ENCODE data around the gene DCP1B. TPM values are rescaled to one million over a fixed set of nuclear protein-coding genes. Genes with fewer than 3 reads are reported as not detected.
A peak's percentile ranks its signal among the peaks of the same experiment; 100 is the strongest.

Gene DCP1B
- total and polyA plus RNA-seq, 12 donors = 1.1 to 4.9 (median 2.0) TPM

DNA sequence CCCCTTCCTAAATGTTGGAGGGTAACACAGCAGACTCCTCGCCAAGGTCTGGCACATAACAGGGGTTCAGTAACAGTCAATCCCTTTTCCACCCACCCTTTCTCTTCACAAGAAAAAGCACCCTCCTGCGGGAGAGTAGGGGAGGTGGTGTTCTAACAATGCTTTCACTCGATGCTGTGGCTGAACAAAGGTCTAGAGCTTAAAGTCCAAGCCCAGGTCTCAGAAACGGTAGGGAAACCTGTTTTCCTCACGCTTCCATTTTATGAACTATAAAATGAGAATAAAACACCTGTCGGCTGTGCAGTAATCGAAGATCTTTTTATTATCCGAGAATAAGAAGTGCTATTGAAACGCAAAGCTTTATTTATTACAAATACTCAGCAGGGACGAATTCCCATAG is 64.9 kb downstream of the DCP1B start:
- ATAC-seq (no peak), DNase-seq (no peak)
- H3K9me3 ChIP-seq = peaks cover 0 to 2% (median 0%) of the 10 kb centered on the region in 11 donors
- 70 to 71% methylated on average over 10 of the region's 10 CpGs for WGBS, 2 donors
- peaks cover 4 to 31% (median 11%) of the 10 kb centered on the region in 9 donors for H3K4me1 ChIP-seq
- intact Hi-C loops (cut with DNase I) = loop anchor here in 9 of 10 donors (1.0 to 10.0 kb wide), 8 partner anchors 143 to 307 kb away; no protein-coding TSS in a partner anchor
- no peak overlapping the region for H3K27ac ChIP-seq
- TF ChIP-seq, protein P1, sequence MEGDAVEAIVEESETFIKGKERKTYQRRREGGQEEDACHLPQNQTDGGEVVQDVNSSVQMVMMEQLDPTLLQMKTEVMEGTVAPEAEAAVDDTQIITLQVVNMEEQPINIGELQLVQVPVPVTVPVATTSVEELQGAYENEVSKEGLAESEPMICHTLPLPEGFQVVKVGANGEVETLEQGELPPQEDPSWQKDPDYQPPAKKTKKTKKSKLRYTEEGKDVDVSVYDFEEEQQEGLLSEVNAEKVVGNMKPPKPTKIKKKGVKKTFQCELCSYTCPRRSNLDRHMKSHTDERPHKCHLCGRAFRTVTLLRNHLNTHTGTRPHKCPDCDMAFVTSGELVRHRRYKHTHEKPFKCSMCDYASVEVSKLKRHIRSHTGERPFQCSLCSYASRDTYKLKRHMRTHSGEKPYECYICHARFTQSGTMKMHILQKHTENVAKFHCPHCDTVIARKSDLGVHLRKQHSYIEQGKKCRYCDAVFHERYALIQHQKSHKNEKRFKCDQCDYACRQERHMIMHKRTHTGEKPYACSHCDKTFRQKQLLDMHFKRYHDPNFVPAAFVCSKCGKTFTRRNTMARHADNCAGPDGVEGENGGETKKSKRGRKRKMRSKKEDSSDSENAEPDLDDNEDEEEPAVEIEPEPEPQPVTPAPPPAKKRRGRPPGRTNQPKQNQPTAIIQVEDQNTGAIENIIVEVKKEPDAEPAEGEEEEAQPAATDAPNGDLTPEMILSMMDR (IDR thresholded peaks at IDR 0.05) = no peak
- peaks cover 0 to 39% (median 0%) of the 10 kb centered on the region in 9 donors for H3K36me3 ChIP-seq
- no peak overlapping the region for H3K4me3 ChIP-seq
- H3K27me3 ChIP-seq = no peaks in the 10 kb centered on the region

DNA sequence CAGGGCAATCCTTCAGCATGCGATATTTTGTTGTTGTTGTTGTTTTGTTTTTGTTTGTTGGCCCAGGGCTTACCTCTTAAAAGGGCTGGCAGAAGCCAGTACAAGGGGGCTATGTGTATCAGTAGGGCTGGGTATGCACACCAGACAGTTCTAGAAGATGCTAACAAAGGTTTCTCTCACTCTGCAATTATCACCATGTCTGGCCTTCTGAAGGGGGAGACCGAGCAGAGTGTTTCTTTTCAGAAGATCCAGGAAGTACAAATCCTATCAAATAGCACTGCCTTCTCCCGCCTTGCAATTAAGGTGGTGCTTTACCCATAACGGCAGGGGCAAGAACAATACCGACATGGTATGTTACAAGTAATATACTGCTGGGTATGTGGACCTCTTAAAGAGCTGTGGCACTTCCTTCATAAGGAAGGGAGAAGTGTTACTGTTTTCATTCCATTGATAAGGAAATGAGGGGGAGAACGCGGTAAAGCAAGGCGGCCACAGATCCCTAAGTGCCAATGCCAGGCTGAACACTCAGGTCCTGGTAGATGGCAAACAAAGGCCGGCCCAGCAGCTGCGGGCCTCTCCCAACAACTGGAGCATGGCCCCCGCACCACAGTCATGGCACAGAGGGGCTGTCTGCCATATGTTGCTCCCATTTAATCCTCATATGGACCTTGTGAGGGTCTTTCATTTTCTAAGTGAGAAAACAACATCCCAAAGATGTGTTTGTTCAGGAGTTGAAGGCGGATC is 66.6 kb downstream of the DCP1B start:
- H3K4me1 ChIP-seq = peaks cover 4 to 43% (median 13%) of the 10 kb centered on the region in 9 donors
- WGBS, 2 donors = 89% methylated on average over 12 of the region's 12 CpGs
- intact Hi-C loops (cut with DNase I) = loop anchor here in 9 of 10 donors (1.0 to 10.0 kb wide), 8 partner anchors 141 to 305 kb away; no protein-coding TSS in a partner anchor
- H3K9me3 ChIP-seq = no peaks in the 10 kb centered on the region
- ATAC-seq (no peak), DNase-seq (no peak)
- H3K27ac ChIP-seq = peak overlapping the region in 1 of 10 donors; percentile 58
- peaks cover 0 to 33% (median 0%) of the 10 kb centered on the region in 9 donors for H3K36me3 ChIP-seq
- TF ChIP-seq, protein P1 (IDR thresholded peaks at IDR 0.05) = no peak
- H3K27me3 ChIP-seq = no peaks in the 10 kb centered on the region
- no peak overlapping the region for H3K4me3 ChIP-seq

DNA sequence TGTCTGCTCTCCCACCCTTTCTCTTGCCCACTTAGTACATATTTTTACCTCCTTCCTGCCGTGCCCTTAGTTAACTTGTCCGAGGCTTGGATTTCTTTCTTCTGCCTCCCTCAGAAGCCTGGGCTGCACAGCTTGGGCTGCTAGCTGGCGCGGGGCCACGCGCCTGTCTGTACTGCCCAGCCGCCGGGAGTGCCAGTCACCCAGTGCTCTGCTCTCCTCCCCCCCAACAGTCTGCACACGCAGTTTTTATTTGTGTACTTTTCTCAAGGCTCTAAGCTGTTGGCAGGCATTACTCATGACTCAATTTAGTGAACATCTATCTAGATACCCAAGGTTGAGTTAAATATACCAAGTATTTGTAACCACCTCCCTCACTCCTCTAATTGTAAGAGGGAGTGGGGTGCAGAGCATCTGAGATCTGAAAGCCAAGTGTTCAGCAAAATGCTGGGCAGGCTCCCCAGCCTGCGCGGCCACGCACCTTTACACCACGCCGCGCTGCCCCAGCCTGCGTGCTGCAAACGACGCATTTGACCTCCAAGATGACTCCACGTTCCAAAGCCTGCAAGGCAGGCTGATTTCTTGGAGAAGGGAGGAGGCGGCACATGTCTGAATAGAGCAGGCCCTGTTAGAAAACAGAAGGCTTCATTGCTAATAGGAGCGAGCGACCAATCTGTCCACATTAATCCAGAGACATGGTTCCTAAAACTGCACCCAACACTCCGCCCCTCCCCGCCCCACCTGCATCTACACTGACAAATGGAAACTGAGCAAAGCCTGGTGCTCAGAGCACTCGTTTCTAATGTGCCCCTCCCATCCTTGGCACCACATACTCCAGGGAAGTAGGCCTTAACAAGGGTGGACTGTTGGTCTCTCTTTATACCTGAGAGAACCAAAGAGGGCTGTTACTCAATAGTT is 67.6 kb downstream of the DCP1B start:
- DNase-seq (peak; percentile 63 to 73), ATAC-seq (peak; percentile 74 to 89 (median 81))
- Histone ChIP-seq H3K4me3 (peak overlapping the region in 3 of 10 donors; percentile 11 to 20 (median 12)), H3K27me3 (no peaks in the 10 kb centered on the region), H3K27ac (peak overlapping the region in 7 of 10 donors; percentile 17 to 62 (median 51)), H3K9me3 (no peaks in the 10 kb centered on the region), H3K4me1 (peaks cover 4 to 51% (median 16%) of the 10 kb centered on the region in 9 donors), H3K36me3 (peaks cover 0 to 28% (median 0%) of the 10 kb centered on the region in 9 donors)
- intact Hi-C loops (cut with DNase I) = loop anchor here in 8 of 10 donors (5.0 to 10.0 kb wide), 4 partner anchors 284 to 304 kb away; no protein-coding TSS in a partner anchor
- TF ChIP-seq, protein P1 (IDR thresholded peaks at IDR 0.05) = no peak
- 71 to 72% methylated on average over 25 of the region's 25 CpGs for WGBS, 2 donors

All from heart right ventricle (tissue), 16 donors.